GM18502 (cell line): ENCODE measurements around the gene DOCK1.

Source experiments
- ATAC-seq: cut with Tn5 transposase; IDR thresholded peaks from one replicate; pipeline ENCODE4 v1.9.1; 2021; ENCODE audit warnings: mild to moderate bottlenecking; ENCODE audit not compliant: unreplicated experiment, poor library complexity

The DOCK1 gene

GRCh38 chr10:127153181-127153580 is 248.0 kb downstream of the DOCK1 start:
- no peak for ATAC-seq

- ATAC-seq, result no peak
These were observed 249.8 kb downstream of the DOCK1 start for GRCh38 chr10:127154831-127155620.

GRCh38 chr10:127157089-127157488 is 251.9 kb downstream of the DOCK1 start:
- no peak for ATAC-seq

GRCh38 chr10:127157506-127158200 is 252.4 kb downstream of the DOCK1 start:
- no peak for ATAC-seq

GRCh38 chr10:127158662-127159061 is 253.4 kb downstream of the DOCK1 start:
- ATAC-seq, result no peak

GRCh38 chr10:127159648-127160245 is 254.5 kb downstream of the DOCK1 start:
- ATAC-seq, result no peak

- ATAC-seq, result no peak
These were observed 256.3 kb downstream of the DOCK1 start for GRCh38 chr10:127161482-127161881.

- ATAC-seq, result no peak
These were observed 257.6 kb downstream of the DOCK1 start for GRCh38 chr10:127162841-127163240.

GRCh38 chr10:127168261-127168660 is 263.0 kb downstream of the DOCK1 start:
- ATAC-seq, result no peak

- ATAC-seq, result no peak
These were observed 269.6 kb downstream of the DOCK1 start for GRCh38 chr10:127174866-127175265.

GRCh38 chr10:127175357-127176110 is 270.3 kb downstream of the DOCK1 start:
- no peak for ATAC-seq

- no peak for ATAC-seq
These were observed 271.4 kb downstream of the DOCK1 start for GRCh38 chr10:127176649-127177048.

GRCh38 chr10:127179612-127180250 is 274.5 kb downstream of the DOCK1 start:
- no peak for ATAC-seq

- no peak for ATAC-seq
These were observed 276.9 kb downstream of the DOCK1 start for GRCh38 chr10:127182161-127182560.

- ATAC-seq, result no peak
These were observed 279.4 kb downstream of the DOCK1 start for GRCh38 chr10:127184582-127184981.

- ATAC-seq, result no peak
These were observed 281.6 kb downstream of the DOCK1 start for GRCh38 chr10:127186813-127187212.

GRCh38 chr10:127189226-127189625 is 284.0 kb downstream of the DOCK1 start:
- ATAC-seq, result no peak

GRCh38 chr10:127190427-127190826 is 285.2 kb downstream of the DOCK1 start:
- no peak for ATAC-seq

GRCh38 chr10:127193125-127193524 is 287.9 kb downstream of the DOCK1 start:
- ATAC-seq, result no peak

GRCh38 chr10:127194111-127194510 is 288.9 kb downstream of the DOCK1 start:
- no peak for ATAC-seq
